ENCODE measurements around the gene CNTNAP2.
A peak's percentile ranks its signal among the peaks of the same experiment; 100 is the strongest.

The CNTNAP2 gene

DNA sequence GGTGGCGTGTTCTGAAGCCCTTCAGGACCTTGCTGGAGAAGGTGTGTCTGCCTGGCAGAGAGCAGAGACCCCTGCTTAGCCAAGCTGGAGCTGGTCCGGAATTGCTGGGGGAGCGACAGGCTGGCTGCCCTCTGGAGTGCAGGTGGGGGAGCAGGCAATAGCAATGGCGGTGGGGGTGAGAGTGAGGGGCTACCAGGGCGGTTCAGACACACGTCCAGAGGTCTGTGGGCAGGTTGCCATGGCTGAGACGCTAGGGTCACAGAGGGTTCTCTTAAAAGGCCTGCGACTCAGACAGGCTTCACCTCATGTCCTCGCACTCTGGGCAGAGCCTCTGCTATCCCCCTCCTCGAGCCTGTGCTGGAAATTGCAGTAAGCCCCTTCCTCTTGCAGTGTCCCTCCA lies 2144.9 kb downstream of the CNTNAP2 start:
- no peak overlapping the region for H4K91ac ChIP-seq (ENCODE audit: low read depth, low read length)
- H3K79me2 ChIP-seq (ENCODE audit: control insufficient read depth, insufficient read depth, low read length, poor library complexity): no peaks in the 10 kb centered on the region
- no CpG with 5 or more reads among the region's 10 CpGs for WGBS (ENCODE audit: extremely low coverage, insufficient coverage, insufficient read length)

DNA sequence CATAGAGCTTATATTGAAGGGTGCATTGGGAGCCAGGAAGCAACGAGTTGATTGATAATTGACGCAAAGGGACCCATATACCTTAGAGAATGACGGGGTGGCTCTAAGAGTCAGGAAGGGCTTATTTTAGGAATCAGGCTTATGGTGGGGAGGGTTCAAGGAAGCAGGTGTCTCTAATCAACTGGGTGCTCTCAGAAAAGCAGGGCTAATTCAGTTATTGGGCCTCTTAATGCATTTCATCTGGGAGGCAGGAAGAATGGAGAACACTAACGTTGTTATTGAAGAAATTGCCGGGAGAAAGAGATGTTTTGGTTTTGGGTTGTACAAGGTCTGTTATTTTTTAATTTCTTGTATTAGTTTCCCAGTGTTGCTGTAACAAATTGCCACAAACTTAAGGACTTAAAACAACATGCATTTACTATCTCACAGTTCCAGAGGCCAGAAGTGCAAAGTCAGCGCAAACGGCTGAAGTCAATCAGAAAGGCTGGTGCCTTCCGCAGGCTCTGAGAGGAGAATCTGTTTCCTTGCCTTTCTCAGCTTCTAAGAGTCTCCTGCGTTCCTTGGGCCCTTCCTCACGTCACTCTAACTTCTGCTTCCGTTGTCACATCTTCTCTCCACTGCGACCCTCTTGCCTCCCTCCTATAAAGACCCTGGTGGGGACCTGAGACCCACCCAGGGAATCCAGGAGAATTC lies 2145.5 kb downstream of the CNTNAP2 start:
- no peak overlapping the region for H3K14ac ChIP-seq (ENCODE audit: low read length)
- H4K12ac ChIP-seq (ENCODE audit: low read depth, low read length): no peak overlapping the region
- H3K4me2 ChIP-seq (ENCODE audit: low read length): peak overlapping the region; percentile 21
- H3K27me3 ChIP-seq (ENCODE audit: insufficient read depth, low read length): no peaks in the 10 kb centered on the region
- H3K23ac ChIP-seq (ENCODE audit: low read length): no peak overlapping the region
- no peak overlapping the region for H3K4me3 ChIP-seq (ENCODE audit: low read depth, low read length)
- H3K4me1 ChIP-seq (ENCODE audit: control insufficient read depth in 1 of 2, insufficient read depth in 2 of 2, low read length in 2 of 2): peaks cover 0 to 2% of the 10 kb centered on the region in 2 experiments
- no peak overlapping the region for H3K18ac ChIP-seq (ENCODE audit: low read length)
- H2BK5ac ChIP-seq (ENCODE audit: low read depth, low read length, poor library complexity): no peak overlapping the region
- no peak overlapping the region for H3K4ac ChIP-seq (ENCODE audit: low read depth, low read length)
- WGBS (ENCODE audit: extremely low coverage, insufficient coverage, insufficient read length): no CpG with 5 or more reads among the region's 12 CpGs
- no peak overlapping the region for H2AK5ac ChIP-seq (ENCODE audit: low read length)
- no peak overlapping the region for H2BK12ac ChIP-seq (ENCODE audit: low read length)
- no peak overlapping the region for H4K91ac ChIP-seq (ENCODE audit: low read depth, low read length)
- H3K9ac ChIP-seq (ENCODE audit: low read length): no peak overlapping the region
- no peaks in the 10 kb centered on the region for H3K79me2 ChIP-seq (ENCODE audit: control insufficient read depth, insufficient read depth, low read length, poor library complexity)
- H3K9me3 ChIP-seq (ENCODE audit: insufficient read depth, low read depth, low read length): no peaks in the 10 kb centered on the region
- no peak overlapping the region for H3K27ac ChIP-seq (ENCODE audit: low read depth, low read length)
- no peaks in the 10 kb centered on the region for H3K36me3 ChIP-seq (ENCODE audit: control insufficient read depth in 1 of 2, insufficient read depth in 2 of 2, low read length in 2 of 2)
- H2BK120ac ChIP-seq (ENCODE audit: insufficient read depth, low read length, poor library complexity): no peak overlapping the region
- no peaks in the 10 kb centered on the region for H3K79me1 ChIP-seq (ENCODE audit: low read length)
- DNase-seq: no peak
- no peak overlapping the region for H4K8ac ChIP-seq (ENCODE audit: low read depth, low read length)
- H2AFZ ChIP-seq (ENCODE audit: insufficient read depth, low read length, poor library complexity): peak overlapping the region; percentile 12

More for the DNA sequence above, 2144.9 kb downstream of the CNTNAP2 start:
- Histone ChIP-seq H3K18ac (ENCODE audit: low read length) (no peak overlapping the region), H2BK120ac (ENCODE audit: insufficient read depth, low read length, poor library complexity) (no peak overlapping the region), H3K4me3 (ENCODE audit: low read depth, low read length) (no peak overlapping the region), H2AK5ac (ENCODE audit: low read length) (no peak overlapping the region), H2AFZ (ENCODE audit: insufficient read depth, low read length, poor library complexity) (no peak overlapping the region), H3K4me2 (ENCODE audit: low read length) (no peak overlapping the region), H3K14ac (ENCODE audit: low read length) (no peak overlapping the region), H3K23ac (ENCODE audit: low read length) (no peak overlapping the region), H4K12ac (ENCODE audit: low read depth, low read length) (no peak overlapping the region), H2BK12ac (ENCODE audit: low read length) (no peak overlapping the region), H3K27me3 (ENCODE audit: insufficient read depth, low read length) (no peaks in the 10 kb centered on the region), H3K9me3 (ENCODE audit: insufficient read depth, low read depth, low read length) (no peaks in the 10 kb centered on the region), H3K36me3 (ENCODE audit: control insufficient read depth in 1 of 2, insufficient read depth in 2 of 2, low read length in 2 of 2) (no peaks in the 10 kb centered on the region), H3K9ac (ENCODE audit: low read length) (no peak overlapping the region), H3K79me1 (ENCODE audit: low read length) (no peaks in the 10 kb centered on the region), H4K8ac (ENCODE audit: low read depth, low read length) (no peak overlapping the region), H2BK5ac (ENCODE audit: low read depth, low read length, poor library complexity) (no peak overlapping the region), H3K4me1 (ENCODE audit: control insufficient read depth in 1 of 2, insufficient read depth in 2 of 2, low read length in 2 of 2) (peaks cover 0 to 2% of the 10 kb centered on the region in 2 experiments), H3K4ac (ENCODE audit: low read depth, low read length) (no peak overlapping the region), H3K27ac (ENCODE audit: low read depth, low read length) (no peak overlapping the region)
- no peak for DNase-seq

DNA sequence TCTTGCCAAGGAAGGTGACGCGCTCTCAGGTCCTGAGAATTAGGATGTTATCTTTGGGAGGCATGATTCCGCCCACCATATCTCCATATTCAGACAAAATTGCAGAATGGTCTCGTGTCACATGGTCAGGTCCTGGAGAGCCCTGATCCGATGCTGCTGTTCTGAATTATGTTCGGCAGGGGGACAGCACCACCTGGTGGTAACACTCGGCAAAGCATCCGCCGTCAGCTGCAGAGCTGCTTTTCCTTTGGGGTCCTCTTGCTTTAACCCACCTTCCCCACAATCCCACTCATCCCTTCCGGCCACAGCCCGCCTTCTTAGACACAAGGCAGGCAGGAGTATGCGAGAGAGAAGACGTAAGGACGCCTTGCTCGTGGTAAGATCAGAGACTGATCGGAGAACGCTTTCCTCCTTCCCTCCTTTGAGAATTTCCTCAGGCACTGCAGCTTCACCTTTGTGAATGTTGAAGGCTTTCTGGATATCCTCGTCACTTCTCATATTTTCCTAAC lies 2146.2 kb downstream of the CNTNAP2 start:
- Histone ChIP-seq H4K12ac (ENCODE audit: low read depth, low read length) (no peak overlapping the region), H3K9me3 (ENCODE audit: insufficient read depth, low read depth, low read length) (no peaks in the 10 kb centered on the region), H3K27ac (ENCODE audit: low read depth, low read length) (no peak overlapping the region), H2BK5ac (ENCODE audit: low read depth, low read length, poor library complexity) (no peak overlapping the region), H4K91ac (ENCODE audit: low read depth, low read length) (no peak overlapping the region), H3K14ac (ENCODE audit: low read length) (no peak overlapping the region), H3K4ac (ENCODE audit: low read depth, low read length) (no peak overlapping the region), H3K79me1 (ENCODE audit: low read length) (no peaks in the 10 kb centered on the region), H4K8ac (ENCODE audit: low read depth, low read length) (peak overlapping the region; percentile 76), H2AFZ (ENCODE audit: insufficient read depth, low read length, poor library complexity) (peak overlapping the region; percentile 51), H2BK12ac (ENCODE audit: low read length) (peak overlapping the region; percentile 58), H2BK120ac (ENCODE audit: insufficient read depth, low read length, poor library complexity) (no peak overlapping the region), H3K4me2 (ENCODE audit: low read length) (peak overlapping the region; percentile 21), H3K79me2 (ENCODE audit: control insufficient read depth, insufficient read depth, low read length, poor library complexity) (no peaks in the 10 kb centered on the region), H3K36me3 (ENCODE audit: control insufficient read depth in 1 of 2, insufficient read depth in 2 of 2, low read length in 2 of 2) (no peaks in the 10 kb centered on the region), H3K23ac (ENCODE audit: low read length) (no peak overlapping the region), H3K4me3 (ENCODE audit: low read depth, low read length) (no peak overlapping the region), H3K27me3 (ENCODE audit: insufficient read depth, low read length) (no peaks in the 10 kb centered on the region), H2AK5ac (ENCODE audit: low read length) (no peak overlapping the region), H3K9ac (ENCODE audit: low read length) (no peak overlapping the region), H3K18ac (ENCODE audit: low read length) (no peak overlapping the region), H3K4me1 (ENCODE audit: control insufficient read depth in 1 of 2, insufficient read depth in 2 of 2, low read length in 2 of 2) (peaks cover 0 to 2% of the 10 kb centered on the region in 2 experiments)
- peak; percentile 53 to 78 for DNase-seq
- no CpG with 5 or more reads among the region's 18 CpGs for WGBS (ENCODE audit: extremely low coverage, insufficient coverage, insufficient read length)

DNA sequence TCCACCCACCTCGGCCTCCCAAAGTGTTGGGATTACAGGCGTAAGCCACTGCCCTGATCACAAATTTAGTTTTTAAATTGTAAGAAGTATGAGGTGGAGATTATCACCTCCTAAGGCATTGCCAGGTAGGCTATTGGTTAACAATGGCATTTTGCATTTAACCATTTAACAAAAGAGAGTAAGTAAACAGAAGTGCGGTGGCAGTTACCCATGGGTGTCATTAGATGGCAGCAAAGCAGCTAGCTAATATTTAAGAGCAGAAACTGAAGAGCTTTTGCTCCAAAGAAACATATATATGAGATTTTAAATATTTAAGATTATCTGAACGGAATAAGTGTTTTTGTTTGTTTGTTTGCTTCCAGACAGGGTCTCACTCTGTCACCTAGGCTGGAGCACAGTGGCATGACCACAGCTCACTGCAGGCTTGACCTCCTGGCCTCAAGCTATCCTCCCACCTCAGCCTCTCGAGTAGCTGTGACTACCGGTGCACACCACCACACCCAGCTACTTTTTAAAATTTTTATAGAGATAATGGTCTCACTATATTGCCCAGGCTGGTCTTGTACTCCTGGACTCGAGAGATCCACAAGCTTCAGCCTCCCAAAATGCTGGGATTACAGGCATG lies 2148.4 kb downstream of the CNTNAP2 start:
- Histone ChIP-seq H3K79me1 (ENCODE audit: low read length) (peaks cover 3% of the 10 kb centered on the region), H2BK12ac (ENCODE audit: low read length) (no peak overlapping the region), H3K18ac (ENCODE audit: low read length) (no peak overlapping the region), H3K14ac (ENCODE audit: low read length) (no peak overlapping the region), H2AFZ (ENCODE audit: insufficient read depth, low read length, poor library complexity) (no peak overlapping the region), H4K12ac (ENCODE audit: low read depth, low read length) (no peak overlapping the region), H3K27ac (ENCODE audit: low read depth, low read length) (no peak overlapping the region), H2BK5ac (ENCODE audit: low read depth, low read length, poor library complexity) (no peak overlapping the region), H3K36me3 (ENCODE audit: control insufficient read depth in 1 of 2, insufficient read depth in 2 of 2, low read length in 2 of 2) (no peaks in the 10 kb centered on the region), H3K27me3 (ENCODE audit: insufficient read depth, low read length) (no peaks in the 10 kb centered on the region), H3K79me2 (ENCODE audit: control insufficient read depth, insufficient read depth, low read length, poor library complexity) (no peaks in the 10 kb centered on the region), H3K4me1 (ENCODE audit: control insufficient read depth in 1 of 2, insufficient read depth in 2 of 2, low read length in 2 of 2) (peaks cover 3 to 5% of the 10 kb centered on the region in 2 experiments), H3K9ac (ENCODE audit: low read length) (no peak overlapping the region), H4K8ac (ENCODE audit: low read depth, low read length) (no peak overlapping the region), H3K4ac (ENCODE audit: low read depth, low read length) (no peak overlapping the region), H3K9me3 (ENCODE audit: insufficient read depth, low read depth, low read length) (no peaks in the 10 kb centered on the region), H3K23ac (ENCODE audit: low read length) (no peak overlapping the region), H3K4me3 (ENCODE audit: low read depth, low read length) (no peak overlapping the region), H4K91ac (ENCODE audit: low read depth, low read length) (peak overlapping the region; percentile 74), H2BK120ac (ENCODE audit: insufficient read depth, low read length, poor library complexity) (peak overlapping the region; percentile 30), H3K4me2 (ENCODE audit: low read length) (no peak overlapping the region), H2AK5ac (ENCODE audit: low read length) (no peak overlapping the region)
- WGBS (ENCODE audit: extremely low coverage, insufficient coverage, insufficient read length): no CpG with 5 or more reads among the region's 7 CpGs
- peak; percentile 23 to 69 for DNase-seq
